Activated T-helper 1 cell treated with anti-CD3 and anti-CD28 coated beads, Interleukin-2, amount 50 U/mL, for 16 hours (primary cell): ENCODE results near the gene GDF9.
"Not testable (repeated sequence)": the region's sequence is repeated elsewhere in the genome, so short reads cannot be mapped to it uniquely, and the experiment has no call there.

Source experiments
- DNase-seq, 2 donors: peaks; one replicate each; pipeline ENCODE4 v3.0.0-alpha.2; 2020; ENCODE audit warnings: low read depth in 1 of 2, low spot score in 1 of 2

GDF9 gene

GRCh38 chr5:132873119-132873929 lies 7.1 kb upstream of the GDF9 start, which contains the start of gene LEAP2:
Gene LEAP2, plus strand, starts transcription at chr5:132873668. Its CDS starts 27 bp downstream, at chr5:132873695.
- no peak for DNase-seq

GRCh38 chr5:132872788-132873118 lies 6.5 kb upstream of the GDF9 start:
- no peak for DNase-seq

GRCh38 chr5:132871459-132872284 lies 5.4 kb upstream of the GDF9 start:
- no peak for DNase-seq

GRCh38 chr5:132870801-132871200 lies 4.5 kb upstream of the GDF9 start:
- DNase-seq: no peak

GRCh38 chr5:132868754-132869153 lies 2.5 kb upstream of the GDF9 start:
- DNase-seq: no peak

- no peak for DNase-seq
These were observed 780 bp upstream of the GDF9 start for GRCh38 chr5:132867046-132867451.

- DNase-seq: no peak
These were observed 464 bp downstream of the GDF9 start for GRCh38 chr5:132865668-132866341.

- no peak for DNase-seq
These were observed 5.5 kb downstream of the GDF9 start for GRCh38 chr5:132860742-132861141.

- DNase-seq: no peak
These were observed 6.3 kb downstream of the GDF9 start for GRCh38 chr5:132859889-132860437.

- DNase-seq: no peak
These were observed 10.3 kb downstream of the GDF9 start for GRCh38 chr5:132856011-132856410.

- not testable (repeated sequence) for DNase-seq
These were observed 11.3 kb downstream of the GDF9 start for GRCh38 chr5:132854992-132855391.

- DNase-seq: no peak
These were observed 12.0 kb downstream of the GDF9 start for GRCh38 chr5:132854301-132854700.

- no peak for DNase-seq
These were observed 12.5 kb downstream of the GDF9 start for GRCh38 chr5:132853790-132854189.

- DNase-seq: no peak
These were observed 12.9 kb downstream of the GDF9 start for GRCh38 chr5:132853323-132853722.

GRCh38 chr5:132850066-132850465 lies 16.2 kb downstream of the GDF9 start:
- DNase-seq: no peak

GRCh38 chr5:132849347-132849746 lies 16.9 kb downstream of the GDF9 start:
- no peak for DNase-seq

GRCh38 chr5:132848270-132848669 lies 18.0 kb downstream of the GDF9 start:
- DNase-seq: no peak

- no peak for DNase-seq
These were observed 25.0 kb downstream of the GDF9 start for GRCh38 chr5:132841305-132841704.

GRCh38 chr5:132840896-132841295 lies 25.4 kb downstream of the GDF9 start:
- no peak for DNase-seq

GRCh38 chr5:132840313-132840712 lies 26.0 kb downstream of the GDF9 start:
- DNase-seq: no peak
